Adrenal gland (tissue), 12 donors: ENCODE results near the gene PDF. TPM values are rescaled to one million over a fixed set of nuclear protein-coding genes. Genes with fewer than 3 reads are reported as not detected.

Experiments used
- DNase-seq, 7 donors: peaks; one replicate each; pipeline ENCODE4 v3.0.0-alpha.2; 2019 to 2020
- H3K27ac ChIP-seq, 5 donors: fragments of 200-600 bp; sonication (generic) in 4 of 5; 1 replicate in 3 of 5; 2 replicates in 2 of 5; pipeline versions ENCODE4 v1.5.1 to v1.8.0; 2016 to 2020; ENCODE audit warnings: mild to moderate bottlenecking in 1 of 5
- H3K27me3 ChIP-seq: fragments of 200-600 bp; 2 replicates; pipeline ENCODE4 v1.8.0; 2021
- H3K36me3 ChIP-seq, 2 donors: fragments of 200-600 bp; replicated peaks in 1 of 2; 1 replicate in 1 of 2; 2 replicates in 1 of 2; pipeline versions ENCODE4 v1.5.1 to v1.8.0; 2018 to 2022
- H3K4me1 ChIP-seq, 2 donors: fragments of 200-600 bp; replicated peaks in 1 of 2; 1 replicate in 1 of 2; 2 replicates in 1 of 2; pipeline versions ENCODE4 v1.5.1 to v1.8.0; 2018 to 2021
- H3K4me3 ChIP-seq, 4 donors: fragments of 200-600 bp; sonication (generic) in 3 of 4; one replicate each; pipeline ENCODE4 v1.5.1; 2016 to 2018
- H3K9me3 ChIP-seq, 3 donors: fragments of 200-600 bp; sonication (generic) in 1 of 3; replicated peaks in 1 of 3; 1 replicate in 2 of 3; 2 replicates in 1 of 3; pipeline versions ENCODE4 v1.5.1 to v1.8.0; 2016 to 2021
- CTCF ChIP-seq, 6 experiments: fragments of 450-650 bp in 4 of 6; fragments of 200-600 bp in 2 of 6; sonication (generic) in 1 of 6; IDR thresholded peaks; 1 replicate in 5 of 6; 2 replicates in 1 of 6; pipeline versions ENCODE4 v1.5.1 to v1.8.0; 2016 to 2021; ENCODE audit warnings: antibody characterized with exemption in 6 of 6, mild to moderate bottlenecking in 2 of 6, moderate library complexity in 1 of 6
- POLR2A ChIP-seq, 2 donors: fragments of 450-650 bp; IDR thresholded peaks; one replicate each; pipeline ENCODE4 v1.6.1; 2017; ENCODE audit warnings: antibody characterized with exemption in 2 of 2, mild to moderate bottlenecking in 2 of 2, moderate library complexity in 1 of 2
- WGBS, 4 donors: extraction: QIAGEN DNeasy Blood & Tissue Kit in 2 of 4; methylation state at CpG; one replicate each; pipeline versions ENCODE4 v1.1.5 to v1.1.7; 2013 to 2017; 5-methylcytosine and 5-hydroxymethylcytosine counted together
- intact Hi-C, 2 donors: fragments of 100-400 bp; cut with DNase I; formaldehyde crosslinking; loops; one replicate each; pipeline versions ENCODE4 v1.14.1 to v1.15.0; 2022 to 2023
- polyA plus RNA-seq, 3 donors: library from polyadenylated mRNA; stranded (reverse); fragments of 200-250 nt in 2 of 3; fragments of 350-450 nt in 1 of 3; fragmentation: Illumina TruSeq in 1 of 3; extraction: RNeasy Lipid Tissue Mini Kit (QIAGEN cat#74804) in 1 of 3; gene quantifications; one replicate each; pipeline ENCODE4 v1.2.3, GENCODE V29; 2013 to 2014
- total RNA-seq, 9 donors: library from RNA; depleted of rRNA in 4 of 9; stranded (reverse); fragments of >200 nt in 4 of 9; fragments of 120-200 nt in 1 of 9; fragmentation: NEBNext Ultra II Directional in 1 of 9; extraction: Animal tissue kit (Norgen Biotek cat#: 25700) in 1 of 9; gene quantifications; one replicate each; pipeline versions ENCODE4 v1.1.0 to v1.2.4, GENCODE V29; 2013 to 2023
- donor health status: healthy with polysubstance abuse.
- donor health status: Bipolar disorder and iron deficiency.
- donor health status: DM: yes; HTN: yes; CAD: no.
- donor health status: DM: no; HTN: no; CAD: no.
- donor health status: DM: no; HTN: no; CAD: no.
- donor health status: DM: yes; HTN: yes; CAD: no.

The PDF gene
- total and polyA plus RNA-seq, 12 donors = 1.2 to 61.9 (median 17.6) TPM

GRCh38 chr16:69326172-69326873 is 4.1 kb downstream of the PDF start:
- Histone ChIP-seq H3K27ac (no peak overlapping the region), H3K27me3 (no peaks in the 10 kb centered on the region), H3K4me1 (peaks cover 16 to 56% of the 10 kb centered on the region in 2 donors), H3K4me3 (no peak overlapping the region), H3K36me3 (peaks cover 0 to 66% of the 10 kb centered on the region in 2 donors), H3K9me3 (no peaks in the 10 kb centered on the region)
- TF ChIP-seq CTCF (IDR thresholded peaks at IDR 0.05) = no peak
- no peak for TF ChIP-seq POLR2A (IDR thresholded peaks at IDR 0.05)
- WGBS, 4 donors = 68 to 77% (median 73%) methylated on average over 6 to 7 of the region's 7 CpGs
- peak in 2 of 7 donors; percentile 23 to 46 for DNase-seq
- intact Hi-C loops = no loop called here

- Histone ChIP-seq H3K36me3 (peaks cover 0 to 72% of the 10 kb centered on the region in 2 donors), H3K9me3 (no peaks in the 10 kb centered on the region), H3K4me3 (no peak overlapping the region), H3K27me3 (no peaks in the 10 kb centered on the region), H3K4me1 (peaks cover 16 to 52% of the 10 kb centered on the region in 2 donors), H3K27ac (no peak overlapping the region)
- WGBS, 4 donors = 88 to 94% (median 89%) methylated on average over 6 of the region's 6 CpGs
- intact Hi-C loops = no loop called here
- peak in 2 of 7 donors; percentile 22 to 47 for DNase-seq
- TF ChIP-seq POLR2A (IDR thresholded peaks at IDR 0.05) (no peak), CTCF (IDR thresholded peaks at IDR 0.05) (no peak)
Measured at GRCh38 chr16:69325784-69326171, 4.6 kb downstream of the PDF start.

- H3K27ac ChIP-seq = no peak overlapping the region
Measured at GRCh38 chr16:69324585-69325253, 5.7 kb downstream of the PDF start.

More at GRCh38 chr16:69324585-69325253, 5.7 kb downstream of the PDF start:
- Histone ChIP-seq H3K9me3 (no peaks in the 10 kb centered on the region), H3K27me3 (no peaks in the 10 kb centered on the region), H3K4me1 (peaks cover 15 to 49% of the 10 kb centered on the region in 2 donors), H3K36me3 (peaks cover 0 to 82% of the 10 kb centered on the region in 2 donors), H3K4me3 (no peak overlapping the region)
- DNase-seq = peak in 1 of 7 donors; percentile 49
- TF ChIP-seq CTCF (IDR thresholded peaks at IDR 0.05) (no peak), POLR2A (IDR thresholded peaks at IDR 0.05) (no peak)
- intact Hi-C loops = no loop called here
- WGBS, 4 donors = 82 to 83% (median 83%) methylated on average over 10 of the region's 10 CpGs
